Measurements from ENCODE around the gene EIF4A3. TPM values are rescaled to one million over a fixed set of nuclear protein-coding genes. Genes with fewer than 3 reads are reported as not detected.
A peak's percentile ranks its signal among the peaks of the same experiment; 100 is the strongest.

EIF4A3 gene
- total RNA-seq, 4 donors from 2014 or later, result 69.0 to 112 (median 94.7) TPM

GRCh38 chr17:80110927-80111701, 35.8 kb downstream of the EIF4A3 start:
- 87 to 90% methylated on average over 14 of the region's 21 CpGs for whole genome bisulfite sequencing, 2 donors
- H3K36me3 ChIP-seq, result peaks cover 0 to 29% (median 0%) of the 10 kb centered on the region in 3 donors
- no peaks in the 10 kb centered on the region for H3K27me3 ChIP-seq
- H3K4me3 ChIP-seq, result no peak overlapping the region
- DNase-seq, result no peak
- no peak for TF ChIP-seq POLR2A (IDR thresholded peaks at IDR 0.05)
- TF ChIP-seq CTCF (IDR thresholded peaks at IDR 0.05), result no peak
- H3K4me1 ChIP-seq, result peaks cover 0 to 19% (median 2%) of the 10 kb centered on the region in 3 donors
- no peak overlapping the region for H3K27ac ChIP-seq
- intact Hi-C loops (cut with DNase I), result no loop called here
- H3K9me3 ChIP-seq, result no peaks in the 10 kb centered on the region

GRCh38 chr17:80110447-80110812, 36.5 kb downstream of the EIF4A3 start:
- 74% methylated on average over 5 of the region's 9 CpGs; no CpG with 5 or more reads in 1 of the 2 donors for WGBS, 2 donors
- H3K4me1 ChIP-seq, result peaks cover 0 to 26% (median 5%) of the 10 kb centered on the region in 3 donors
- DNase-seq, result no peak
- no peaks in the 10 kb centered on the region for H3K27me3 ChIP-seq
- H3K27ac ChIP-seq, result no peak overlapping the region
- intact Hi-C loops (cut with DNase I), result no loop called here
- no peak for TF ChIP-seq POLR2A (IDR thresholded peaks at IDR 0.05)
- TF ChIP-seq CTCF (IDR thresholded peaks at IDR 0.05), result no peak
- no peak overlapping the region for H3K4me3 ChIP-seq
- H3K36me3 ChIP-seq, result peaks cover 0 to 29% (median 0%) of the 10 kb centered on the region in 3 donors
- no peaks in the 10 kb centered on the region for H3K9me3 ChIP-seq

DNA sequence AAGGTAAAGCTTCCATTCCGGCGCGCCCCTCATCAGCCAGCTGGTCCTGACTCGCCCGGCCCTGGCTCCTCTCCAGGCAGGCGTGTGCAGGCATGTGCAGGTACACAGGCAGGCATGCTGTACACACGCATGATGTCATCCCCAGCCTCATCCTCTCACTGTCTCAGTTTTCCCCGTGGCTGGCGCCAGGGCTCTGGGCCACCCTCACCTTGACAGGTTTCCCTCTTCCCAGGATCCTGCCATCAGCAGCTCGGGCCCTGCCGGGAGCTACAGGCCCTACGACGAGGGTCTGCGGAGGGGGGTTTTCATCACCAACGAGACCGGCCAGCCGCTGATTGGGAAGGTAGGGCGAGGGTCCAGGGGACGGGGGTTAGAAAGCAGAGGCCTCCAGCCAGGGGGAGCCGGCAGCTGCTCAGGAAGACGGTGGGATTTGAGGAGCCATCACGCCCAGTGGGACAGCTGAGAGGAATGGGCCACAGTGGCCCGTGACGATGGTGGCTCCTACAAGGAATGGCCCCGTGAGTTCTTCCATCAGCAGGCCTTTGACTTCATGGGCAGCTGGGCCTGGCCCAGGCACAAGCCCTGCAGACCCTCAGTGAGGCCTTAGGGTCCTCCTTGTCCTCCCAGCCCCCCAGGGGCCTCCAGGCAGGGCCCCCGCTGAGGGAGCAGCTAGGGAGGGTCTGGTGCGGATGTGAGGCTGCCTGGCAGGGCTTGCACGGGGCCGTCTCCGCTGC, 37.0 kb downstream of the EIF4A3 start:
- no peak for TF ChIP-seq CTCF (IDR thresholded peaks at IDR 0.05)
- TF ChIP-seq POLR2A (IDR thresholded peaks at IDR 0.05), result no peak
- Histone ChIP-seq H3K9me3 (no peaks in the 10 kb centered on the region), H3K27ac (no peak overlapping the region), H3K4me1 (peaks cover 0 to 32% (median 5%) of the 10 kb centered on the region in 3 donors), H3K4me3 (no peak overlapping the region), H3K36me3 (peaks cover 0 to 29% (median 0%) of the 10 kb centered on the region in 3 donors), H3K27me3 (no peaks in the 10 kb centered on the region)
- intact Hi-C loops (cut with DNase I), result no loop called here
- WGBS, 2 donors, result 49 to 60% methylated on average over 10 to 14 of the region's 30 CpGs
- no peak for DNase-seq

DNA sequence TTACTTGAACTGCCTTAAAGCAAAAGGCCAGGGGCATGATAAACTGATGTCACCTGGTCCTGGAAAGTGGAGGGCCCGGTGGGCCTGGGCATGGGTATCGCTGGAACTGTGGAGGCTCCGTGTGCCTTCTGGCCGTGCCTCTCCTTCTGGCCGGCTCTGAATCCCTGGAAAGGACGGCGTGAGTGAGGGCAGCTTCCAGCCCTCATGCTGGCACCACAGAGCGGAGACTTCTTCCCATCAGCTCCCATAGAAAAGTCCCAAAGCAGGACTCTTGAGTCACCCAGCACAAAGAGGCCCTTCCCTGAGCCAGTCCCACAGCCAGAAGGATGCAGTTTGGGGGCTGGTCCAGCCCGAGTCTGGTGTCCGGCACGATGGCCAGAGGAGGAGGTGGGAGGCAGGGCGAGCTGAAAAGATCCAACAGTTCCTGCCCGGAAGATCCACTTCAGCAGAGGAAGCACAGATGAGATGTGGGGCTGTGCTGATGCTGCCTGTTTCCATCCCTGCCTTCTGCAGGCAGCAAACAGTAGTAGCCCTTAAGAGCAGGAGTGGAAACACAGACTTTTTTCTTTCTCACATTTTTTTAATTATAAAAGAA, 37.8 kb downstream of the EIF4A3 start:
- Histone ChIP-seq H3K36me3 (peaks cover 0 to 29% (median 0%) of the 10 kb centered on the region in 3 donors), H3K9me3 (no peaks in the 10 kb centered on the region), H3K27ac (peak overlapping the region in 2 of 4 donors; percentile 38 to 60), H3K4me3 (no peak overlapping the region), H3K4me1 (peaks cover 0 to 39% (median 5%) of the 10 kb centered on the region in 3 donors), H3K27me3 (no peaks in the 10 kb centered on the region)
- no peak for DNase-seq
- WGBS, 2 donors, result 74 to 83% methylated on average over 8 to 9 of the region's 13 CpGs
- no peak for TF ChIP-seq POLR2A (IDR thresholded peaks at IDR 0.05)
- no peak for TF ChIP-seq CTCF (IDR thresholded peaks at IDR 0.05)
- intact Hi-C loops (cut with DNase I), result no loop called here

Measured in esophagus squamous epithelium (tissue), 5 donors.